ENCODE data around the gene LAMB1.

LAMB1 gene

DNA sequence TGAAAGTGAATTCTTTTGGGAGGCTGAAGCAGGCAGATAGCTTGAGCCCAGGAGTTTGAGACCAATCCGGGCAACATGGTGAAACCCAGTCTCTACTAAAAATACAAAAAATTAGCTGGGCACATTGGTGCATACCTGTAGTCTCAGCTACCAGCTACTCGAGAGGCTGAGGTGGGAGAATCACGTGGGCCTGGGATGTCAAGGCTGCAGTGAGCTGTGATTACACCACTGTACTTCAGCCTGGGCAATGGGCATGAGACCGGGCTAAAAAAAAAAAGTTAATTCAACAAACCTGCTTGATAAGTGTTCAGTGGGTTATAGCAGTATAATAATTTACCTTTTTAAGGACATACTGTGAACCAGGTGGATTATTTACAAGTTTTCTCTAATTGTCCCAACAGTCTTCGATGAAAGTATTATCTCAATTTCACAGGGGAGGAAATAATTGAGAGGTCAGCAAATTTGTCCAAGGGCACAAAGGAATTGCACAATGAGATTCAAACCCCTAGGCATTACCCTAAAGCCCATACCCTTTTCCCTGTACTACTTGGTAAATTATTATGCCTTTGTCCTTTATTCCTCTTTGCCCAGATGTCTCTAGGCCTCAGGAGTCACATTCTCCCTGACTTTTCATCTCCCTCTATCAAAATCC lies 125.1 kb downstream of the LAMB1 start:
- no peak for DNase-seq (ENCODE audit: low read depth)

DNA sequence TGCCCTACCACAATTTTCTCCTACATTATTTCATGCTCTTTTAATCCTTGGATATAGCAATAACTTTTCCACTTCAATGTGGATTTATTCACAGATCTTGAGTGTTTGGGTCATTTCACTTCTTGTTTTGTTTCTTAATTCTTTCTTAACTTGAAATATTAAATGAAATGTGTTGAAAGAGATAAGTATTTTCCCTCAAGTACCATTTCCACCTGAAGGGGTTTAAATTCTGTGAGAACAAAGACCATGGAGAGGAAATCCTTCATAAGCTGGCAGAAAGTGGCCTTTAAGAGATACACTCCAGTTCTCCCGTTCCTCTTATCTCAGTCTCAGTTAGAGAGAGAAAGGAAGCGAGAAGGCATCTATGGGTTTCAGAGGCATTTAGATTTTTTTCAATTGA lies 126.0 kb downstream of the LAMB1 start:
- DNase-seq (ENCODE audit: low read depth): no peak

DNA sequence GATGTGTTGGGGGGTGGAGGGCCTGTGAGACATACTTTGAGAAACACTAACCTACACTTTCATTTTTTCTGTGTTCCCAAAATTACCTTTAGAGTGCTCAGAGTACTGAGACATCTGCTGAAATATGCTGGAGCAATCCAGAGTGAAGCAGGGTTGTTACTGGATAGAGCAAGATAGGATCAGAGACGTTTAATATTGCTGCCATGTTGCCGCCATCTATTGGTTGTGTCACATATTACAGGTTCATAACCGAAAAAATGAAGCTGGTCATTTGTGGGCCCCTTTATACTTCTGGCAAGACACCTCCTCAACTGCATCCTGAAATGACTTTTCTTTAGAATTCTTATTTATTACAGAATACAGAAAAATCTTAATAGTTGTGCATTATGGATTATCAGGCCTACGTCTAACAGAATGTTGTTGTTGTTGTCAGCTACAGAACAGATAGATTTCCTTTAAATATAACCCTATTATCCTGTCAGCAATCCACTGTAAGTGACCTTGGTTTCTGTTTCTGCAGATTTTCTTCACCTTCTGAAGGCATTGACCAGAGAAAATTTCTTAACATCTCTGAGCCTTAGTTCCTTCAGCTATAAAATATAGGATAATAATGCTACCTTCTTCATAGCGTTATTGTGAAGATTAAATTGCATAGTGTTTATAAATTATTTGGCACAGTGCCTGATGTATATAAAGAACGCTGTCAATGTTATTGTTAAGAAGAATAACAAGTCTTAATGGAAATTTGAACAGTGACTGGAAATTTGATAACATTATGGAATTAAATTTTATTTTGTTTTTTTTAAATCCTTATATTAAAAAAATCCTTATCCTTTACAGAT lies 128.1 kb downstream of the LAMB1 start:
- no peak for DNase-seq (ENCODE audit: low read depth)

DNA sequence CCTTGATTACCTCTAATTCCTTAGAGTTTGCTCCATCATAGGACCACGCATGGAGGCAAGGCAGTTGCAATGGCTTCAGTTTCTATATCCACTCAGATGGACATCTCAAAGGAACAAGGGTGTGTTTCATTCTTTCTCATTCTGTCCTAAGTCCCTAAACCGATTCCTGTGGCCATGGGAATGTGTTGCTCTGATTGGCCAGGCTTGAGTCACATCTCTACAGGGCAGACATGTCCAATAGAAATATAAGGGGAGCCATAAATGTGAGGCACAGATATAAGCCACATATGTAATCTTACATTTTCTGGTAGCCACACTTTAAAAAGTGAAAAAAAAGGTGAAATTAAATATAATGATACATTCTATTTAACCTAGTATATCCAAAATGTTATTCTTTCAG lies 128.8 kb downstream of the LAMB1 start:
- DNase-seq (ENCODE audit: low read depth): no peak
